ENCODE measurements around the gene JAG2. TPM values are rescaled to one million over a fixed set of nuclear protein-coding genes. Genes with fewer than 3 reads are reported as not detected.
A peak's percentile ranks its signal among the peaks of the same experiment; 100 is the strongest.

The JAG2 gene
- total RNA-seq, 2 donors from 2014 or later, result 0.55 to 1.2 TPM

DNA sequence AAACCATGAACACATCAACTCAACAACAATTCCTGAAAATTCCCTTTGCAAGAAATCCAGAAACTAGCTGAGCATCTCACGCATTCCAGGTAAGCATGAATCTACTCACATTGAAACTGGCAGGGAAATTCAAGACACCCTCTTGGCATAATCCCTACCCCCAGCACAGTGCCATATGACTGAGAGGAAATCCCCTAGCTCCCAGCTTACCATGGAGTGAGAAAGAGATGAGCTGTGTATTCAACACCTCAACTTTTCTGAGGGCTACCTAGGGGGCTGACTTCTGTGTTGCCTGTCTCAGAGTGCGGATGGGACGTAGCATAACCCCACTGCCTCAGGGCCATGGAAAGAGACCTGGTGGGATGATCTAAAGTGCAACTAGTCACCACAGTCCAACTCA lies 65.7 kb downstream of the JAG2 start:
- Mint-ChIP-seq H3K36me3 (ENCODE audit: low read depth) (peaks cover 6% of the 10 kb centered on the region), H3K4me1 (peaks cover 8% of the 10 kb centered on the region), H3K27ac (no peak overlapping the region), H3K27me3 (peaks cover 53% of the 10 kb centered on the region), H3K4me3 (no peak overlapping the region)
- H3K9me3 ChIP-seq (ENCODE audit: control insufficient read depth, low read length, poor library complexity, severe bottlenecking), result no peaks in the 10 kb centered on the region
- DNase-seq, result no peak
- no peak for ATAC-seq

- H3K4me3 Mint-ChIP-seq, result no peak overlapping the region
- H3K27ac Mint-ChIP-seq, result no peak overlapping the region
- H3K36me3 Mint-ChIP-seq (ENCODE audit: low read depth), result peaks cover 6% of the 10 kb centered on the region
- H3K4me1 Mint-ChIP-seq, result peaks cover 8% of the 10 kb centered on the region
- H3K27me3 Mint-ChIP-seq, result peaks cover 52% of the 10 kb centered on the region
- ATAC-seq (no peak), DNase-seq (no peak)
- H3K9me3 ChIP-seq (ENCODE audit: control insufficient read depth, low read length, poor library complexity, severe bottlenecking), result no peaks in the 10 kb centered on the region
Observed at GRCh38 chr14:105102361-105102870, 66.2 kb downstream of the JAG2 start.

DNA sequence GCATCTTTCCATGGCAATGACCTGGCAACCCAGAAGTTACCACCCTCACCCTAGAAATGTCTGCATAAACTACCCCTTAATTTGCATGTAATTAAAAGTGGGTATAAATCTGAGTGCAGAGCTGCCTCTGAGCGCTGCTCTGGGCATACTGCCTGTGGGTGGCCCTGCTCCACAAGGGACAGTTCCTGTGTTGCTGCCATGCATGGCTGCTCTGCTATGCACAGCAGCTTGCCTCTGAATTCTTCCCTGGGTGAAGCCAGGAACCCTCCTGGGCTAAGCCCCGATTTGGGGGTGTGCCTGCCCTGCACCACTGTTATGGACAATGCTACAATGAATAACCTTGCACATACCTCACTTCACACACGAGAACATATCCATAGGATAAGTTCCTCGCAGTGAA lies 67.7 kb downstream of the JAG2 start:
- H3K4me3 Mint-ChIP-seq, result no peak overlapping the region
- H3K27me3 Mint-ChIP-seq, result peaks cover 39% of the 10 kb centered on the region
- H3K4me1 Mint-ChIP-seq, result peaks cover 7% of the 10 kb centered on the region
- H3K27ac Mint-ChIP-seq, result no peak overlapping the region
- ATAC-seq (no peak), DNase-seq (no peak)
- peaks cover 6% of the 10 kb centered on the region for H3K36me3 Mint-ChIP-seq (ENCODE audit: low read depth)
- H3K9me3 ChIP-seq (ENCODE audit: control insufficient read depth, low read length, poor library complexity, severe bottlenecking), result no peaks in the 10 kb centered on the region

DNA sequence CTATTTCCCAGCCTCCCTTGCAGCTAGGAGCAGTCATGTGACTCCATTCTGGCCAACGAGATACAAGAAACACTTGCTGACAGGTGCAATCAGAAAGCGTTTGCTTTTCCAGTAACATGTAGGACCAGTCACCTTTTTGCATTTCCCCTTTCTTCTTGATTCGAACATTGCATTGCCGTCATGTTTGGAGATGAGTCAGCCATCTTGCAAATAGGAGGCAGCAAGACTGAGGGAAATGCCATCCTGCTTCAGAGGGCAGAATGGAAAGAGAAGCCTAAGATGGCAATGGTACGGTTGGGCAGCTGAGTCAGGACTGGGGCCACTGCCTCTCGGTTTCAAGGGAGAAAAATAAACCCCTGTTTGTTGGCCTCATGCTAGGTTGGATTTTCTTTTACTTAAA lies 68.8 kb downstream of the JAG2 start:
- ATAC-seq (no peak), DNase-seq (no peak)
- no peaks in the 10 kb centered on the region for H3K9me3 ChIP-seq (ENCODE audit: control insufficient read depth, low read length, poor library complexity, severe bottlenecking)
- H3K27me3 Mint-ChIP-seq, result peaks cover 32% of the 10 kb centered on the region
- H3K36me3 Mint-ChIP-seq (ENCODE audit: low read depth), result peaks cover 6% of the 10 kb centered on the region
- no peak overlapping the region for H3K27ac Mint-ChIP-seq
- H3K4me3 Mint-ChIP-seq, result no peak overlapping the region
- H3K4me1 Mint-ChIP-seq, result peaks cover 3% of the 10 kb centered on the region

GRCh38 chr14:105098316-105098715 lies 70.3 kb downstream of the JAG2 start:
- H3K27me3 Mint-ChIP-seq, result peaks cover 21% of the 10 kb centered on the region
- DNase-seq (no peak), ATAC-seq (no peak)
- peak overlapping the region; percentile 63 for H3K27ac Mint-ChIP-seq
- peaks cover 8% of the 10 kb centered on the region for H3K4me1 Mint-ChIP-seq
- no peaks in the 10 kb centered on the region for H3K36me3 Mint-ChIP-seq (ENCODE audit: low read depth)
- no peak overlapping the region for H3K4me3 Mint-ChIP-seq
- H3K9me3 ChIP-seq (ENCODE audit: control insufficient read depth, low read length, poor library complexity, severe bottlenecking), result no peaks in the 10 kb centered on the region

DNA sequence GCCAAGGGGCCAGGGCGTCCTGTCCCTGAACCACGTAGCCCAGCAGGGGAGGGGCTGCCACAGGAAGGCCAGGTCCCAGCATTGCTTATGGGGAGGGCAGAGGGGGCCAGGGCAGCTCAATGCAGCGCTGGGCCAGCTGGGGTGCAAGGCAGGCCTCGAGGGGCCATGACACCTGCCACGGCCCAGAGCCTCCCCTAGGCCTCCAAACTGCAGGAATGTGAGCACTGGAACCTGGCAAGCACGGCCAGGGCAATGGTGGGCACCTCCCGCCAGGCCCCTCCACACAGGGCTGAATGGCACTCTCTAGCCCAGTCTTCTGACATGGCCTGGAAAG lies 70.8 kb downstream of the JAG2 start:
- no peak overlapping the region for H3K4me3 Mint-ChIP-seq
- H3K27ac Mint-ChIP-seq, result no peak overlapping the region
- DNase-seq (no peak), ATAC-seq (no peak)
- peaks cover 16% of the 10 kb centered on the region for H3K27me3 Mint-ChIP-seq
- H3K4me1 Mint-ChIP-seq, result peaks cover 10% of the 10 kb centered on the region
- H3K9me3 ChIP-seq (ENCODE audit: control insufficient read depth, low read length, poor library complexity, severe bottlenecking), result no peaks in the 10 kb centered on the region
- no peaks in the 10 kb centered on the region for H3K36me3 Mint-ChIP-seq (ENCODE audit: low read depth)

DNA sequence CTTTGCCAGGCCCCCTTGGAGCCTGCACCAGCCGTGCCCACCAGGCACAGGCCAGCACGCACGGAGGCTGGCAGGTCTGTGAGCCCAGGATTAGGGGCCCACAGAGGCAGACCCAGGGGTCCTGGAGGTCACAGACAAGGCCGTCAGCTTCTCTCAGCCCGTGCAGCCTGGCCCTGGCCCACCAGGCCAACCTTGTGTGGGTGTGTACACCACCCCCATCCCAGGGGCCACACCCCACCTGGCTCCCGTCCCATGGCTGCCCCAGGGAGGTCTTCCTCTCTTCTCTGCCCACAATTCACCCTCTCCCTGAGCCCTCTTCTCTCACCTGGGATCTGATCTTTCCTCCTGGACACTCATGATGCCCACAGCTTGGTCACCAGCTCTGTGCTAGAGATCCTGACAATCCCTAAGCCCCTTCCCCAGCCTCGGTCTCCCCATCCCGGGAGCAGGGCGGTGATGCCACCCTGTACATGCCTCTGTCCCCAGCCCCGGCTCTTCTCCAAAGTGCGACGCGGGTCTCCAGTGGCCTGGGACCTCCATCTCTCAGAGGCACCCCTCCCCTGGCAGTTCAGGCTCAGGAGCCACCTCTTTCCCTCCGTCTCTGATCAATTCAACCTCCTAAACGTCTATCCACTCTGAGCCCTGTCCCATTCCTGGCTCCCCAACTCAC lies 72.2 kb downstream of the JAG2 start:
- Mint-ChIP-seq H3K4me1 (peaks cover 12% of the 10 kb centered on the region), H3K36me3 (ENCODE audit: low read depth) (no peaks in the 10 kb centered on the region), H3K27me3 (peaks cover 4% of the 10 kb centered on the region), H3K4me3 (no peak overlapping the region), H3K27ac (peak overlapping the region; percentile 62)
- H3K9me3 ChIP-seq (ENCODE audit: control insufficient read depth, low read length, poor library complexity, severe bottlenecking), result no peaks in the 10 kb centered on the region
- no peak for ATAC-seq
- no peak for DNase-seq

- ATAC-seq (no peak), DNase-seq (no peak)
- H3K36me3 Mint-ChIP-seq (ENCODE audit: low read depth), result no peaks in the 10 kb centered on the region
- H3K27me3 Mint-ChIP-seq, result no peaks in the 10 kb centered on the region
- H3K27ac Mint-ChIP-seq, result no peak overlapping the region
- H3K4me3 Mint-ChIP-seq, result no peak overlapping the region
- H3K9me3 ChIP-seq (ENCODE audit: control insufficient read depth, low read length, poor library complexity, severe bottlenecking), result no peaks in the 10 kb centered on the region
- peaks cover 15% of the 10 kb centered on the region for H3K4me1 Mint-ChIP-seq
Observed at GRCh38 chr14:105095236-105095805, 73.3 kb downstream of the JAG2 start.

GRCh38 chr14:105094193-105094907 lies 74.2 kb downstream of the JAG2 start:
- Mint-ChIP-seq H3K4me3 (peak overlapping the region; percentile 88), H3K27me3 (no peaks in the 10 kb centered on the region), H3K36me3 (ENCODE audit: low read depth) (no peaks in the 10 kb centered on the region), H3K4me1 (peaks cover 16% of the 10 kb centered on the region), H3K27ac (no peak overlapping the region)
- no peaks in the 10 kb centered on the region for H3K9me3 ChIP-seq (ENCODE audit: control insufficient read depth, low read length, poor library complexity, severe bottlenecking)
- ATAC-seq, result no peak
- no peak for DNase-seq

- H3K27ac Mint-ChIP-seq, result no peak overlapping the region
- peak overlapping the region; percentile 88 for H3K4me3 Mint-ChIP-seq
- no peaks in the 10 kb centered on the region for H3K27me3 Mint-ChIP-seq
- no peaks in the 10 kb centered on the region for H3K9me3 ChIP-seq (ENCODE audit: control insufficient read depth, low read length, poor library complexity, severe bottlenecking)
- DNase-seq (peak in 2 of 3 donors; percentile 39 to 40), ATAC-seq (peak; percentile 59)
- H3K4me1 Mint-ChIP-seq, result peaks cover 16% of the 10 kb centered on the region
- H3K36me3 Mint-ChIP-seq (ENCODE audit: low read depth), result no peaks in the 10 kb centered on the region
Observed at GRCh38 chr14:105093431-105094192, 75.0 kb downstream of the JAG2 start.

DNA sequence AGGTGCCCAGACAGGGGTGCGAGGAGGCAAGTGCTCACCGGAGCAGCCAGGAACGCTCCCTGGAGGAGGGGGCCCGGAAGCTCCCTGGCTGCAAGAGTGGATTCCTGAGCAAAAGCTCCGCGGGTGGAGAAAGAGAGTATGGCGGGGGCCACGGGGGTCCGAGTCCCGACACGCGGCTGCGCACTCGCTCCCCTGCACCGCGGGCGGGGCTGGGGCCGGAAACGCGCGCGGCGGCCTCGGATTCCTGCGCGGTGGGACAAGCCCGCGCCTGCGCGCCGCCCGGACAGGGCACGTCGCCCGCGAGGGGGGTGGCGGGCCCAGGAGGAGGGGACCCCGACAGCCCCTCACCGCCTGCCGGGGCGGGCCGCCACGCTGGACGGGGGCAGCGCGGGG lies 75.5 kb downstream of the JAG2 start:
- no peaks in the 10 kb centered on the region for H3K36me3 Mint-ChIP-seq (ENCODE audit: low read depth)
- peak; percentile 51 to 61 (median 55) for DNase-seq
- H3K27ac Mint-ChIP-seq, result no peak overlapping the region
- ATAC-seq, result peak; percentile 66
- peaks cover 16% of the 10 kb centered on the region for H3K4me1 Mint-ChIP-seq
- H3K27me3 Mint-ChIP-seq, result no peaks in the 10 kb centered on the region
- peak overlapping the region; percentile 90 for H3K4me3 Mint-ChIP-seq
- no peaks in the 10 kb centered on the region for H3K9me3 ChIP-seq (ENCODE audit: control insufficient read depth, low read length, poor library complexity, severe bottlenecking)

- peak overlapping the region; percentile 82 for H3K27ac Mint-ChIP-seq
- peak overlapping the region; percentile 90 for H3K4me3 Mint-ChIP-seq
- H3K36me3 Mint-ChIP-seq (ENCODE audit: low read depth), result no peaks in the 10 kb centered on the region
- no peak for ATAC-seq
- DNase-seq, result no peak
- H3K9me3 ChIP-seq (ENCODE audit: control insufficient read depth, low read length, poor library complexity, severe bottlenecking), result no peaks in the 10 kb centered on the region
- no peaks in the 10 kb centered on the region for H3K27me3 Mint-ChIP-seq
- H3K4me1 Mint-ChIP-seq, result peaks cover 16% of the 10 kb centered on the region
Observed at GRCh38 chr14:105092171-105093037, 76.2 kb downstream of the JAG2 start.
